Breast epithelium (tissue), 3 donors: ENCODE data around the gene RHBDF1.
"Not testable (repeated sequence)": the region's sequence is repeated elsewhere in the genome, so short reads cannot be mapped to it uniquely, and the experiment has no call there.

ENCODE experiments used
- CTCF ChIP-seq, 3 donors: fragments of 450-650 bp; IDR thresholded peaks; one replicate each; pipeline ENCODE4 v1.5.1; 2016 to 2017; ENCODE audit warnings: antibody characterized with exemption in 3 of 3, mild to moderate bottlenecking in 3 of 3, moderate library complexity in 3 of 3
- POLR2A ChIP-seq: fragments of 450-650 bp; IDR thresholded peaks from one replicate; pipeline ENCODE4 v1.6.1; 2016; ENCODE audit warnings: antibody characterized with exemption, mild to moderate bottlenecking, moderate library complexity
- POLR2AphosphoS5 ChIP-seq, 3 donors: sonication (generic); formaldehyde crosslinking; IDR thresholded peaks; one replicate each; pipeline ENCODE4 v1.6.1; 2017; ENCODE audit warnings: antibody characterized with exemption in 3 of 3

DNA sequence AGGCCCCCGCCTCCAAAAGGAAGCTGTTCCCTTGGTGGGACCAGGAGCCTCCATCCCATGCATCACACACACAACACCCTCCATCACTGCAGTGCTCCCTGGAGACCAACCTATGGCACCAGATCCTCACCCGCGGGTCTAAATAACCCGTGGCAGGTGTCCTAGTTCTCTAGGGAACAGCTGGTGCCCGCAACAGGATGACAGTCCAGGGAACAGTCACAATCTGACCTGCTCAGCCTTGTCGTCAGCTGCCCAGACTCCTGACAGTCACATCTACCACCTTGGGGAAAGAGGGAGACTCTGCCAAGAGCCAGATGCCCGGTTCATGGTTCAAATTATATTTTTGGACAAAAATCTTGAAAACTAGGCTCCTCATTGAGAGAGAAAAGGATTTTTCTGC, 41.8 kb downstream of the RHBDF1 start:
- not testable (repeated sequence) for TF ChIP-seq POLR2AphosphoS5 (IDR thresholded peaks at IDR 0.05); POLR2A; CTCF (IDR thresholded peaks at IDR 0.05)
